Fibroblast of upper back skin (primary cell): Measurements from ENCODE around the gene ACACB.

ENCODE experiments used
- DNase-seq: peaks from one replicate; pipeline ENCODE4 v3.0.0-alpha.2; 2013

The ACACB gene

DNA sequence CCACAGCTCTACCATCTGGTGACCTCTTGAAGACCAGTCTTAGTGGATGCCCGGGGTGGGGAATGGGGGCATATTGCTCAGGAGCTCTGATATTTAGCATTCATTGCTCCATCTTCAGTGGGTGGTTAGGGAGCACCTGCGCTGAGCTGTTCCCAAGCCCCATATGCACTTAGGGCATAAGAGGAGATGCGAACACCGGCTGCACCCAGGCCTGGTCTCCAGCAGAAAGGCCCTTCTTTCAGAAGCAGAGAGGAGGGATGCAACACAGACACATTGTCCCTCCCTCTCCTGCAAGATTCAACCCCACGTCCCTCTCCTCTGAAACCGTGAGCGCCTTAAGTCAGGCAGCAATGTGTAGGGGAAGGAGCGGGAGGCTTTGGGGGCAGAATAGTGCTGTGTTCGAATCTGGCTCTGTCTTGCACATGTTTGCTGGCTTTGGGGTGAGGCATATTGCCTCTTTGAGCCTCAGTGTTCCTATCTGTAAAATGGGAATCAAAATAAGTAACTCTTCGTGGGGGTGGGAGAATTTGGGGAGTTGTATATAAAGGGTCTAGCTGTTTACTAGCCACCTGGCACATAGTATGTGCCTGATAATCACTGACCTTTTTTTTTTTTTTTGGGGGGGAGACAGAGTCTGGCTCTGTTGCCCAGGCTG, 105.0 kb downstream of the ACACB start:
- DNase-seq: no peak

DNA sequence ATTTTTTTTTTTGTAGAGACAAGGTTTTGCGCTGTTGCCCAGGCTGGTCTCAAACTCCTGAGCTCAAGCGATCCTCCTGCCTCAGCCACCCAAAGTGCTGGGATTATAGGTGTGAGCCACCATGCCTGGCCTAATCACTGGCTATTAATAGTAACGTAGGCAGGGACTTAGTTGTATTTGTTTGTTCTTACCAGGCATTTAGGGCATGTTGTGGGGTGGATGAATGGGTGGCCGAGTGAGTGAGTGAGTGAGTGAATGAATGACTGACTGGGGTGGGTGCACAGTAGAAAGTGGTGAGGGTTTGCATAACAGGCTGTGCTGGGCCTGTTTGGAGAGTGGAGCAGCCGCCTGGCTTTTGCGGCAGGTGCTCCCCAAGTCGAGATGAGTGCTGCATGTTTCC, 105.7 kb downstream of the ACACB start:
- no peak for DNase-seq

- DNase-seq: no peak
These were observed 106.1 kb downstream of the ACACB start for GRCh38 chr12:109222496-109222895.

DNA sequence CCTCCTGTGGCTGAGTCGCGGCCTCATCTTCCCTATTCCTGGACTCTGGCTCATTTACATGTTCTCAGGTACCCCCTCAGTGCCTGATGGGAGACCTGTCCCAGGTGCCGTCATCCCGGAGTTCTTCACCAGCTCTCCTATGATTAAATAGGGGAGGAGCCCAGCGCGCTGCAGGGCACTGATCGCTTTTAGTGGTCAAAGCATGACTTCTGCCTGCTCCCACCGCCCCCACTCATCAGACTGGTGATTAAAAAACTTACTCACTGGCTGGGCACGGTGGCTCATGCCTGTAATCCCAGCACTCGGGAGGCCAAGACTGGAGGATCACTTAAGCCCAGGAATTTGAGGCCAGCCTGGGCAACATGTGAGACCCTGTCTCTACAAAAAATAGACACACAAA, 106.8 kb downstream of the ACACB start:
- DNase-seq: no peak

DNA sequence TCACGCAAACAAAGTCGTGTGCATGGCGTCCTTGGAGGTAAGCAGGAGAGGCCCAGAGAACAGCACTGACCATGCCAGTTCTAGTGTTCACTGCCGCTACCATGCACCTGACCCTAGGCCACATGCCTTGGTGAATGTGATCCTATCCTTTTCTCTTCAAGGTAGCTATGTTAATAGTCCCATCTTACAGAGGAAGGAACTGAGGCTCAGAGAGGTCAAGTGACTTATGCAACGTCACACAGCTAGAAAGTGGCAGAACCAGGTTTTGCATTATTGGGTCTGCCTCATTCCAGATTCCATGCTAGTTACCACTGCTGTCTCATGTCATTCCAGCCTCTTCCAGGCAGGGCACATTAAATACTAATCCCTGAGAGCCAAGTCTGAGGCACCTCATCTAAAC, 107.5 kb downstream of the ACACB start:
- no peak for DNase-seq

- no peak for DNase-seq
These were observed 112.3 kb downstream of the ACACB start for GRCh38 chr12:109228664-109229063.

DNA sequence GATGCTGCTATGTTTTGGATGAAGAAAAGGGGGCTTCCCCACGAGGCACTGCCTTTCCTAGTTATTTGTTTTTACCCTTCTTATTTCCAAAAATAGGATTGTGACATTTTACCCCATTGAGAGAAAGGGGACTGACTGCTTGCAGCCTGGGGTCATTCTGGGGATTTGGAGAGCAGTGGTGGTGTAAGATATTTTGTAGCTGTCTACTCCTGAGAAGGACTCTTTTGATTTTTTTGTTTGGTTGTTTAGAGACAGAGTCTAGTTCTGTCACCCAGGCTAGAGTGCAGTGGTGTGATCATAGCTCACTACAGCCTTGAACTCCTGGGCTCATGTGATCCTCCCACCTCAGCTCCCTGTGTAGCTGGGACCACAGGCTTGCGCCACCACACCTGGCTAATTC, 113.8 kb downstream of the ACACB start:
- DNase-seq: no peak

GRCh38 chr12:109232731-109233130, 116.3 kb downstream of the ACACB start:
- no peak for DNase-seq

GRCh38 chr12:109234012-109234411, 117.6 kb downstream of the ACACB start:
- DNase-seq: no peak

DNA sequence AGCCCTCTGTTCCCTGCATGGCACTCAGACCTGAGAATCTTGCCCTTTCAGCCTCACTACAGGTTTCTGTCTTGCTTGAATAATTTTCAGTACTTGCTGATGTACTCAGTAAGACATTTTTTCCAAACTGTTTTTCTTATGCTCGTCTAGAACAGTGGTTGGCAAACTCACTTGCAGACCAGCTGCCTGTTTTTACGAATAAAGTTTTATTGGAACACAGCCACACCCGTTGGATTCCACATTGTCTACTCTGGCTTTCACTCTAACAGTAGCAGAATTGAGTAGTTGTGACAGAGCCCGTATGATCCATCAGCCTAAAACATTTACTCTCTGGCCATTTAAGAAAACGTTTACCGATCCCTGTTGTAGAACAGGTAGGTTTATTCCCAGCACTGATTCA, 119.9 kb downstream of the ACACB start:
- no peak for DNase-seq

- no peak for DNase-seq
These were observed 122.8 kb downstream of the ACACB start for GRCh38 chr12:109239179-109239578.

GRCh38 chr12:109239691-109240090, 123.3 kb downstream of the ACACB start:
- no peak for DNase-seq

- DNase-seq: no peak
These were observed 124.0 kb downstream of the ACACB start for GRCh38 chr12:109240365-109240764.

GRCh38 chr12:109241936-109242335, 125.5 kb downstream of the ACACB start:
- DNase-seq: no peak

GRCh38 chr12:109244073-109244472, 127.7 kb downstream of the ACACB start:
- DNase-seq: no peak

GRCh38 chr12:109246221-109246620, 129.8 kb downstream of the ACACB start:
- no peak for DNase-seq

GRCh38 chr12:109247831-109248654, 131.7 kb downstream of the ACACB start:
- DNase-seq: no peak

- DNase-seq: no peak
These were observed 134.1 kb downstream of the ACACB start for GRCh38 chr12:109250523-109250922.

- no peak for DNase-seq
These were observed 136.4 kb downstream of the ACACB start for GRCh38 chr12:109252799-109253198.

- DNase-seq: no peak
These were observed 137.6 kb downstream of the ACACB start for GRCh38 chr12:109253913-109254544.

GRCh38 chr12:109255377-109255776, 139.0 kb downstream of the ACACB start:
- peak; percentile 2 for DNase-seq

DNA sequence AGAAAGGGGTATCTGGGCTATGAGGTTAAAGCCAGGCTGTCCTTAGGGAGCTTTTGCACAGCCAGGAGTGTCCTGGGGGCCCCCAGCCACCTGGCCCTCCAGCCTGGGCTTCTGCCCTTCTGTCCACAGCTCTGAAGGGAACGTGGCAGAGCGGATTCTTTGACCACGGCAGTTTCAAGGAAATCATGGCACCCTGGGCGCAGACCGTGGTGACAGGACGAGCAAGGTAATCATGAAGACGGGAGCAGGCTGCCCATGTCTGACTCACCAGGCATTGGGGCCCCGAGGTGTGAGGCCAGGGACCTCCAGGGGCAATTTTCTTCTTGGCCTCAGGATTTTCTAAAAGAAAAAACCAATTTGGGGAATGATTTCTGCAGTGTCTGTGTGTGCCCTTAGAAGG, 139.6 kb downstream of the ACACB start:
- no peak for DNase-seq

- DNase-seq: no peak
These were observed 141.8 kb downstream of the ACACB start for GRCh38 chr12:109258201-109258600.
